ENCODE data around the gene FIBCD1.

Gene FIBCD1

DNA sequence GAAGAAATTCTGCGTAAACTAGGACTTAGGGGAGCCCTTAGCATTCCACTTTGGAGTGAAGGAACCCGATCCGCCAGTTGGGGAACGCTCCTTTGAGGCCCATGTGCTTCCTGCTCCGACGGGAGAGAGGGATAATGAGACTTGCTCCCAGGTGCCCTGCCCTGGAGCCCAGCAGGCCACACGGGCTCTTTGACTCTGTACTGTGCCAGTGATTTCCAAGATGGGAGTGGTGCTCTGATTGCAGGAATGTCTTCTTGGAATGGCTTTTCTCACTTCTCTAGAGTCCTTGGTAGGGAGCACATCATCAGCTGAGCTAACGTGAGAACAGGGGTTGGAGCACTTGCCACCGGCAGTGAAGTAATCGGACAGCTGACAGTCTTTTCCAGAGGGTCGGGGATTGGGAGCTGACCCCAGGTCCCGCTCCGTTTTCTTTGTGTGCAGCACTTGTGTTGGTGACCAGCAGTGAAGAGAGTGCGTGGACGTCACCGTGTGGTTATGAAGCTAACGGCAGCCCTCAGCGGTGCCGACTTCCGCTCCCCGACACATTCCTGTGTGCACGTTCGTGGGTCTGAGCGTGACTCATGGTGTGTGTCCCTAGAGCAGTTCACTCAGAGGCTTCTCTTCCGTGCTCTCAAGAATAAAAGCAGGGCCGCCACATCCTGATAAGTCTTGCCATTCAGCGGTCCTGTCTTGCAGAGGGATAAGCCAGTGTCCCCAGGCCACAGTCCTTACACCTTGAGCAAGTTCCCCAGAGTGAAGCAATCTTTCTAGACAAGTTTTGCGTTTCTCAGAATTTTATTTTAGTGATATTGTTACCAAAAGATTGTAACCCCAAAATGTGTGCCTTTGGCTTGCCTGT lies 78.4 kb downstream of the FIBCD1 start:
- DNase-seq (ENCODE audit: low read depth in 2 of 2), result no peak

DNA sequence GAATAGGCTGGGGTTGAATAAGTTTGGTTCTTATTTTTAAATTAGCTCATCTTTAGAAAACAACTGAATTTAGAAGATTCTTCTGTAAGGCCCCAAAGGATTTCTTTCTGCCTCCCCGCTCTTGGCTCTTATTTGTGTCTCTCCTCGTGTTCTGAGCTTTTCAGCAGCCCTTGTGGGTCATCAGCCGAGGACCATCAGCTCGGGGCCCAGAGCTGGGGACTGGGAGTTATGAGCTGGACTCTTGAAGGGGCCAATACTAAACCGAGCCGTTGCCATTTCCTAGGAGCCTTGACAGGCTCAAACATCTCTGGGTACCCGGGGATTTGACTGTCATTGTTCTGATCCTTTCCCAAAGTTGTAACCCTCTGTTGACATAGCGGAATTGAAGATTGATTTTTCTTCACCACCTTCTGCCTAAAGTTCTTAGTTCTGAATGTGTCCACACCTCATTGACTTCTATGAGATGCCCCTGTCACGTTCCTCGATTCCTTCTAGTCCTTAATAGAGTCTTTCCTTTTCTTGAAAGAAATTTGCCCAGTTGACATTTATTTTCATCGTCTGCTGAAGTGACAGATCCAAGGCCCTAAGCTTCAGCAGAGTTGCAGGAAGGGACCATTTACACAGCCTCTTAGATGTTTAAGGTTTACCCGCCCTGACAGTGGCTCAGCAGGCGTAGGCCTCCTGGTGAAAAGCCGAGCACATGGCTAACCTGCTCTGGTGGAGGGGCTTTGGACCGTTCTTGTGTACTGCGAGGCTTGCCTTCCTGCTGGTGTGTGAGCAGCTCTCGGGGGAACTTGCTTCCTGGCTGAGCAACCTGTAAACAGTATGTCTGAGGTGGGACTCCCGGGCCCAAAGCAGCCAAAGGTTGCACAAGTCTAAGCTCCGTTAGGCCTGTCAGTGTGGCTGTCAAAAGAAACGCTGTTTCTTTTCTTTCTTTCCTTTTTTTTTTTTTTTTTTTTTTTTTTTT lies 80.0 kb downstream of the FIBCD1 start:
- DNase-seq (ENCODE audit: low read depth in 2 of 2), result no peak

GRCh38 chr9:130857864-130858738 lies 80.9 kb downstream of the FIBCD1 start:
- DNase-seq (ENCODE audit: low read depth in 2 of 2), result no peak

- no peak for DNase-seq (ENCODE audit: low read depth in 2 of 2)
These were observed 82.6 kb downstream of the FIBCD1 start for GRCh38 chr9:130856474-130856873.

DNA sequence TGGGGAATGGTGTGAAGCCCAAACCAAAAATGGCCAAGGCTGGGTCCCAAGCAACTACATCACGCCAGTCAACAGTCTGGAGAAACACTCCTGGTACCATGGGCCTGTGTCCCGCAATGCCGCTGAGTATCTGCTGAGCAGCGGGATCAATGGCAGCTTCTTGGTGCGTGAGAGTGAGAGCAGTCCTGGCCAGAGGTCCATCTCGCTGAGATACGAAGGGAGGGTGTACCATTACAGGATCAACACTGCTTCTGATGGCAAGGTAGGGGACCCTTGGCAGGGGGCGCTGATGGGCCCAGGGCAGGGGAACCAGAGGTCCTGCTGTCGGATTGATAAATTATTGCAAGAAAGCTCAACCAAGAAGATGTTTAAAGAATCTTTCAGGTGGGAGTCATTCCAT lies 84.2 kb downstream of the FIBCD1 start:
- no peak for DNase-seq (ENCODE audit: low read depth in 2 of 2)

DNA sequence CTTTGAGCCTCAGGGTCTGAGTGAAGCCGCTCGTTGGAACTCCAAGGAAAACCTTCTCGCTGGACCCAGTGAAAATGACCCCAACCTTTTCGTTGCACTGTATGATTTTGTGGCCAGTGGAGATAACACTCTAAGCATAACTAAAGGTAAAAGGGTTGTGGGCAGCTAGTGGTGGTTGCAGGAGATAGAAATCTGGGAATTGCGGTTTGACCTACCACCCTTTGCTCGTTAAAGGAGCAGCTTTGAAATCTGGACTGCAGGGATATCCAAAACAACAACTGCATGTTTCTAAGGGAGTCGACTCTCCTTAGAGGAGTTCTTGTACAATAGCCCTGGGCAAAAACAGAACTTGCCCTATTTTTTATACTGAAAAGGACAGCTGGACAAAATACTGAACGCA lies 85.0 kb downstream of the FIBCD1 start:
- DNase-seq (ENCODE audit: low read depth in 2 of 2), result no peak

- DNase-seq (ENCODE audit: low read depth in 2 of 2), result no peak
These were observed 86.2 kb downstream of the FIBCD1 start for GRCh38 chr9:130852801-130853200.
